Measurements from ENCODE around the gene NEDD4L. TPM values are rescaled to one million over a fixed set of nuclear protein-coding genes. Genes with fewer than 3 reads are reported as not detected.

Gene NEDD4L
- total and polyA plus RNA-seq, 10 of the 15 experiments (the other 5 are each of a cell fraction or from before 2014, with no cell fraction given) = 7.4 to 24.0 (median 17.7) TPM

DNA sequence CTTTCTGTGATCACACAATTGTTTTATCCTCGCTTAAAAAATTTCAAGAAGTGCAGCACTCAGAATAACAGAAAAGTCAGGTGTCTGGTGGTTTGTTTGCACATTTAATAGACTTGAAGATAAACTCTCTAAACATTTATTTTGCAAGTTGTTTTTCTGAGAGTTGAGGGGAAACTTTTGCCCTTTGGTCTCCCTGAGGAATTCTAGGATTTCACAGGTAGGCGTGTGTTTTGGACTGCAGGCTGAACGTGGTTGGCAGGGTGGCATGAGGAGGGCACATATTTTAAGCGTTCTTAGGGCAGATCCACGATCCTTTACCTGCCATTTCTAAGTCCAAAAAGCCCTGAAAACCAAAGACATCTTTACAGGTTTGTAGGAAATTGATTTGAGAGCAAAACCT, 188.6 kb downstream of the NEDD4L start:
- intact Hi-C loops (cut with micrococcal nuclease; ENCODE audit: unreplicated experiment) = no loop called here
- ChIA-PET SMC1A (ENCODE audit: uncharacterized antibody, unreplicated experiment) (interaction anchor here (0.6 to 3.5 kb wide), 10 partner anchors 8 to 296 kb away, joined by 3 to 14 read pairs (median 4); no protein-coding TSS in a partner anchor), POLR2A (interaction anchor here (1.2 kb wide), 1 partner anchor 41 kb away, joined by 4 read pairs; no protein-coding TSS in a partner anchor), RAD21 (ENCODE audit: unreplicated experiment) (interaction anchor here (0.6 to 1.2 kb wide), 6 partner anchors 30 to 89 kb away, joined by 3 to 7 read pairs (median 4); no protein-coding TSS in a partner anchor), CTCF (interaction anchor here (0.6 to 3.7 kb wide), 12 partner anchors 11 to 163 kb away, joined by 3 to 18 read pairs (median 4); no protein-coding TSS in a partner anchor)
- H3K27ac ChIP-seq (ENCODE audit: control insufficient read depth, insufficient read depth) = no peak overlapping the region
- H3K9ac ChIP-seq (ENCODE audit: control insufficient read depth, insufficient read depth, low read length) = no peak overlapping the region
- no peaks in the 10 kb centered on the region for H4K20me1 ChIP-seq (ENCODE audit: control insufficient read depth, insufficient read depth)
- no peaks in the 10 kb centered on the region for H3K36me3 ChIP-seq (ENCODE audit: control insufficient read depth in 2 of 2, insufficient read depth in 2 of 2, low read length in 1 of 2)
- no peak overlapping the region for H3K4me3 ChIP-seq
- no peaks in the 10 kb centered on the region for H3K27me3 ChIP-seq (replicated peaks in 1 of 2; ENCODE audit: control insufficient read depth in 2 of 2, insufficient read depth in 2 of 2, low read length in 1 of 2)
- no peak overlapping the region for H3K4me2 ChIP-seq (ENCODE audit: control insufficient read depth, insufficient read depth)
- WGBS (ENCODE audit: insufficient coverage, insufficient replicate concordance, low lambda C conversion rate, missing lambda C conversion rate) = 62% methylated on average over 5 of the region's 5 CpGs
- no peak for ATAC-seq
- no TSS peak for BruUV-seq (replicated peaks)
- DNase-seq (ENCODE audit: low read depth, low spot score) = no peak
- in situ Hi-C loops (cut with MboI) = no loop called here
- FAIRE-seq = no peak
- H3K79me2 ChIP-seq (ENCODE audit: control insufficient read depth, insufficient read depth, low read length) = no peaks in the 10 kb centered on the region
- H3K4me1 ChIP-seq (ENCODE audit: control insufficient read depth, insufficient read depth, low read length) = peaks cover 4% of the 10 kb centered on the region
- no peaks in the 10 kb centered on the region for H3K9me3 ChIP-seq (replicated peaks; ENCODE audit: control insufficient read depth, insufficient read depth, low read length)
- H2AFZ ChIP-seq (ENCODE audit: control insufficient read depth, low read depth, low read length) = no peak overlapping the region
- TF ChIP-seq TCF12 (IDR thresholded peaks at IDR 0.05; ENCODE audit: low read depth, low read length) (no peak), TARDBP (IDR thresholded peaks at IDR 0.05; ENCODE audit: borderline replicate concordance) (no peak), SP1 (IDR thresholded peaks at IDR 0.05; ENCODE audit: low read depth, low read length) (no peak), YY1 (IDR thresholded peaks at IDR 0.05; ENCODE audit: low read depth, low read length) (no peak), CREB1 (IDR thresholded peaks at IDR 0.05; ENCODE audit: low read depth) (no peak), WRNIP1 (IDR thresholded peaks at IDR 0.05; ENCODE audit: borderline replicate concordance, low read depth, low read length) (no peak), ZNF274 (IDR thresholded peaks at IDR 0.05; ENCODE audit: insufficient read depth, insufficient read length) (no peak), KAT2A (conservative IDR thresholded peaks at IDR 0.05; ENCODE audit: control insufficient read depth, low read depth, low read length) (no peak), EP300 (IDR thresholded peaks at IDR 0.05; ENCODE audit: borderline replicate concordance in 1 of 2, control insufficient read depth in 1 of 2, low read depth in 2 of 2, low read length in 2 of 2) (no peak), IKZF2 (IDR thresholded peaks at IDR 0.05) (no peak), EGR1 (IDR thresholded peaks at IDR 0.05; ENCODE audit: borderline replicate concordance in 1 of 2, low read depth in 2 of 2, low read length in 2 of 2) (no peak), SRF (IDR thresholded peaks at IDR 0.05; ENCODE audit: low read depth in 2 of 2, low read length in 2 of 2) (no peak), NFXL1 (IDR thresholded peaks at IDR 0.05; ENCODE audit: borderline replicate concordance) (no peak)
- TF ChIP-seq, protein P1, sequence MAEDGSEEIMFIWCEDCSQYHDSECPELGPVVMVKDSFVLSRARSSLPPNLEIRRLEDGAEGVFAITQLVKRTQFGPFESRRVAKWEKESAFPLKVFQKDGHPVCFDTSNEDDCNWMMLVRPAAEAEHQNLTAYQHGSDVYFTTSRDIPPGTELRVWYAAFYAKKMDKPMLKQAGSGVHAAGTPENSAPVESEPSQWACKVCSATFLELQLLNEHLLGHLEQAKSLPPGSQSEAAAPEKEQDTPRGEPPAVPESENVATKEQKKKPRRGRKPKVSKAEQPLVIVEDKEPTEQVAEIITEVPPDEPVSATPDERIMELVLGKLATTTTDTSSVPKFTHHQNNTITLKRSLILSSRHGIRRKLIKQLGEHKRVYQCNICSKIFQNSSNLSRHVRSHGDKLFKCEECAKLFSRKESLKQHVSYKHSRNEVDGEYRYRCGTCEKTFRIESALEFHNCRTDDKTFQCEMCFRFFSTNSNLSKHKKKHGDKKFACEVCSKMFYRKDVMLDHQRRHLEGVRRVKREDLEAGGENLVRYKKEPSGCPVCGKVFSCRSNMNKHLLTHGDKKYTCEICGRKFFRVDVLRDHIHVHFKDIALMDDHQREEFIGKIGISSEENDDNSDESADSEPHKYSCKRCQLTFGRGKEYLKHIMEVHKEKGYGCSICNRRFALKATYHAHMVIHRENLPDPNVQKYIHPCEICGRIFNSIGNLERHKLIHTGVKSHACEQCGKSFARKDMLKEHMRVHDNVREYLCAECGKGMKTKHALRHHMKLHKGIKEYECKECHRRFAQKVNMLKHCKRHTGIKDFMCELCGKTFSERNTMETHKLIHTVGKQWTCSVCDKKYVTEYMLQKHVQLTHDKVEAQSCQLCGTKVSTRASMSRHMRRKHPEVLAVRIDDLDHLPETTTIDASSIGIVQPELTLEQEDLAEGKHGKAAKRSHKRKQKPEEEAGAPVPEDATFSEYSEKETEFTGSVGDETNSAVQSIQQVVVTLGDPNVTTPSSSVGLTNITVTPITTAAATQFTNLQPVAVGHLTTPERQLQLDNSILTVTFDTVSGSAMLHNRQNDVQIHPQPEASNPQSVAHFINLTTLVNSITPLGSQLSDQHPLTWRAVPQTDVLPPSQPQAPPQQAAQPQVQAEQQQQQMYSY (CRISPR knock-in tag; IDR thresholded peaks at IDR 0.05) = no peak
- TF ChIP-seq, protein P2, sequence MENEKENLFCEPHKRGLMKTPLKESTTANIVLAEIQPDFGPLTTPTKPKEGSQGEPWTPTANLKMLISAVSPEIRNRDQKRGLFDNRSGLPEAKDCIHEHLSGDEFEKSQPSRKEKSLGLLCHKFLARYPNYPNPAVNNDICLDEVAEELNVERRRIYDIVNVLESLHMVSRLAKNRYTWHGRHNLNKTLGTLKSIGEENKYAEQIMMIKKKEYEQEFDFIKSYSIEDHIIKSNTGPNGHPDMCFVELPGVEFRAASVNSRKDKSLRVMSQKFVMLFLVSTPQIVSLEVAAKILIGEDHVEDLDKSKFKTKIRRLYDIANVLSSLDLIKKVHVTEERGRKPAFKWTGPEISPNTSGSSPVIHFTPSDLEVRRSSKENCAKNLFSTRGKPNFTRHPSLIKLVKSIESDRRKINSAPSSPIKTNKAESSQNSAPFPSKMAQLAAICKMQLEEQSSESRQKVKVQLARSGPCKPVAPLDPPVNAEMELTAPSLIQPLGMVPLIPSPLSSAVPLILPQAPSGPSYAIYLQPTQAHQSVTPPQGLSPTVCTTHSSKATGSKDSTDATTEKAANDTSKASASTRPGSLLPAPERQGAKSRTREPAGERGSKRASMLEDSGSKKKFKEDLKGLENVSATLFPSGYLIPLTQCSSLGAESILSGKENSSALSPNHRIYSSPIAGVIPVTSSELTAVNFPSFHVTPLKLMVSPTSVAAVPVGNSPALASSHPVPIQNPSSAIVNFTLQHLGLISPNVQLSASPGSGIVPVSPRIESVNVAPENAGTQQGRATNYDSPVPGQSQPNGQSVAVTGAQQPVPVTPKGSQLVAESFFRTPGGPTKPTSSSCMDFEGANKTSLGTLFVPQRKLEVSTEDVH (IDR thresholded peaks at IDR 0.05; ENCODE audit: low read depth, partially characterized antibody) = no peak
